Natural killer cell (primary cell): ENCODE measurements around the gene TSGA10IP. TPM values are rescaled to one million over a fixed set of nuclear protein-coding genes. Genes with fewer than 3 reads are reported as not detected.
A peak's percentile ranks its signal among the peaks of the same experiment; 100 is the strongest.

ENCODE experiments used
- ATAC-seq, 3 donors: fragments of 150-1000 bp in 2 of 3; fragments of 200-7000 bp in 1 of 3; cut with Tn5 transposase; 1 replicate in 1 of 3; 2 replicates in 2 of 3; pipeline ENCODE4 v1.10.0; 2021; ENCODE audit warnings: mild to moderate bottlenecking in 2 of 3, moderate library complexity in 2 of 3
- DNase-seq, 2 donors: peaks; one replicate each; pipeline versions ENCODE4 v3.0.0 to v3.0.0-alpha.2; 2013 to 2021; ENCODE audit warnings: mixed read lengths in 1 of 2
- H3K27ac ChIP-seq: one replicate; pipeline ENCODE4 v1.5.1; 2013; ENCODE audit warnings: mild to moderate bottlenecking, low read length
- H3K27me3 ChIP-seq: one replicate; pipeline ENCODE4 v1.6.1; 2013; ENCODE audit warnings: low read length; ENCODE audit not compliant: control insufficient read depth, insufficient read depth
- H3K36me3 ChIP-seq: one replicate; pipeline ENCODE4 v1.6.1; 2013; ENCODE audit warnings: low read length; ENCODE audit not compliant: control insufficient read depth, insufficient read depth
- H3K4me1 ChIP-seq: one replicate; pipeline ENCODE4 v1.6.1; 2013; ENCODE audit warnings: low read length; ENCODE audit not compliant: control insufficient read depth, insufficient read depth
- H3K4me3 ChIP-seq: one replicate; pipeline ENCODE4 v1.5.1; 2013; ENCODE audit warnings: low read length
- H3K9me3 ChIP-seq: one replicate; pipeline ENCODE4 v1.6.1; 2013; ENCODE audit warnings: low read length; ENCODE audit not compliant: control insufficient read depth, insufficient read depth
- H3K27ac Mint-ChIP-seq, 2 donors: one replicate each; pipeline ENCODE4 v1.8.0; 2022; ENCODE audit warnings: mild to moderate bottlenecking in 2 of 2, mixed read lengths in 2 of 2, moderate library complexity in 1 of 2
- H3K27me3 Mint-ChIP-seq, 2 donors: one replicate each; pipeline ENCODE4 v1.8.0; 2022; ENCODE audit warnings: low read depth in 2 of 2, mixed read lengths in 2 of 2
- H3K36me3 Mint-ChIP-seq: one replicate; pipeline ENCODE4 v1.8.0; 2022; ENCODE audit warnings: mixed read lengths
- H3K4me1 Mint-ChIP-seq, 2 donors: one replicate each; pipeline ENCODE4 v1.8.0; 2022; ENCODE audit warnings: mixed read lengths in 2 of 2
- H3K4me3 Mint-ChIP-seq: one replicate; pipeline ENCODE4 v1.8.0; 2022; ENCODE audit warnings: mild to moderate bottlenecking, moderate library complexity, mixed read lengths
- H3K9me3 Mint-ChIP-seq, 2 donors: one replicate each; pipeline ENCODE4 v1.8.0; 2022; ENCODE audit warnings: mixed read lengths in 2 of 2
- CTCF ChIP-seq: fragments of 200-600 bp; IDR thresholded peaks from one replicate; pipeline ENCODE4 v1.8.0; 2022; ENCODE audit warnings: antibody characterized with exemption
- WGBS: methylation state at CpG from one replicate; pipeline ENCODE4 v1.1.7; 2013; ENCODE audit warnings: missing lambda C conversion rate; ENCODE audit not compliant: insufficient coverage; 5-methylcytosine and 5-hydroxymethylcytosine counted together
- intact Hi-C: fragments of 100-400 bp; cut with micrococcal nuclease; formaldehyde crosslinking; loops from one replicate; pipeline ENCODE4 v1.14.2; 2022
- total RNA-seq, 4 donors: library from RNA; stranded (reverse); fragments of 120-200 nt in 1 of 4; gene quantifications; one replicate each; pipeline versions ENCODE4 v1.2.3 to v1.2.4, GENCODE V29; 2013 to 2022

TSGA10IP gene
- total RNA-seq, 3 donors from 2014 or later (not counting 1 experiment from before 2014, with no cell fraction given): not detected

GRCh38 chr11:65983589-65983987 is 38.3 kb downstream of the TSGA10IP start:
- TF ChIP-seq CTCF: no peak
- no peak for DNase-seq
- H3K36me3 ChIP-seq: peaks cover 8% of the 10 kb centered on the region
- H3K9me3 Mint-ChIP-seq: no peaks in the 10 kb centered on the region
- ATAC-seq: no peak
- 93% methylated on average over 5 of the region's 5 CpGs for WGBS
- H3K4me3 Mint-ChIP-seq: no peak overlapping the region
- H3K27me3 Mint-ChIP-seq: no peaks in the 10 kb centered on the region
- H3K36me3 Mint-ChIP-seq: no peaks in the 10 kb centered on the region
- H3K27me3 ChIP-seq: no peaks in the 10 kb centered on the region
- no peaks in the 10 kb centered on the region for H3K9me3 ChIP-seq
- no peaks in the 10 kb centered on the region for H3K4me1 ChIP-seq
- no peaks in the 10 kb centered on the region for H3K4me1 Mint-ChIP-seq
- H3K27ac ChIP-seq: no peak overlapping the region
- intact Hi-C loops: loop anchor here (10.0 kb wide), 1 partner anchor 439 kb away; no protein-coding TSS in a partner anchor
- no peak overlapping the region for H3K4me3 ChIP-seq
- no peak overlapping the region for H3K27ac Mint-ChIP-seq

GRCh38 chr11:65987336-65987735 is 42.1 kb downstream of the TSGA10IP start:
- Mint-ChIP-seq H3K27me3 (no peaks in the 10 kb centered on the region), H3K27ac (no peak overlapping the region), H3K9me3 (no peaks in the 10 kb centered on the region), H3K4me1 (peaks cover 6 to 7% of the 10 kb centered on the region in 2 donors), H3K36me3 (no peaks in the 10 kb centered on the region), H3K4me3 (no peak overlapping the region)
- Histone ChIP-seq H3K27ac (no peak overlapping the region), H3K4me3 (no peak overlapping the region), H3K4me1 (no peaks in the 10 kb centered on the region), H3K36me3 (no peaks in the 10 kb centered on the region), H3K27me3 (no peaks in the 10 kb centered on the region), H3K9me3 (no peaks in the 10 kb centered on the region)
- ATAC-seq (no peak), DNase-seq (no peak)
- intact Hi-C loops: loop anchor here (10.0 kb wide), 1 partner anchor 443 kb away; no protein-coding TSS in a partner anchor
- no peak for TF ChIP-seq CTCF
- WGBS: 92% methylated on average over 9 of the region's 9 CpGs

GRCh38 chr11:65988791-65989592 is 43.7 kb downstream of the TSGA10IP start:
- H3K9me3 Mint-ChIP-seq: no peaks in the 10 kb centered on the region
- peak overlapping the region; percentile 3 for H3K27ac ChIP-seq

More at GRCh38 chr11:65988791-65989592, 43.7 kb downstream of the TSGA10IP start:
- Histone ChIP-seq H3K9me3 (no peaks in the 10 kb centered on the region), H3K27me3 (no peaks in the 10 kb centered on the region), H3K4me3 (no peak overlapping the region), H3K4me1 (no peaks in the 10 kb centered on the region), H3K36me3 (no peaks in the 10 kb centered on the region)
- H3K36me3 Mint-ChIP-seq: no peaks in the 10 kb centered on the region
- peaks cover 6 to 7% of the 10 kb centered on the region in 2 donors for H3K4me1 Mint-ChIP-seq
- peak overlapping the region; percentile 83 for H3K27ac Mint-ChIP-seq
- DNase-seq: peak; percentile 85 to 97
- peak; percentile 96 to 100 (median 98) for ATAC-seq
- 15% methylated on average over 10 of the region's 10 CpGs for WGBS
- no peaks in the 10 kb centered on the region for H3K27me3 Mint-ChIP-seq
- TF ChIP-seq CTCF: peak; percentile 99
- H3K4me3 Mint-ChIP-seq: no peak overlapping the region
- intact Hi-C loops: loop anchor here (1.0 to 10.0 kb wide), 7 partner anchors 28 to 444 kb away; partner anchors contain the start of genes AP5B1 and SART1
